Motor neuron (in vitro differentiated cells): ENCODE measurements around the gene ZNF136. TPM values are rescaled to one million over a fixed set of nuclear protein-coding genes. Genes with fewer than 3 reads are reported as not detected.

Source experiments
- ATAC-seq, 8 experiments: fragments of 200-7000 bp; cut with Tn5 transposase; replicated peaks in 6 of 8; 2 replicates each; pipeline ENCODE4 v1.8.0; 2021; ENCODE audit warnings: mild to moderate bottlenecking in 8 of 8, moderate library complexity in 8 of 8
- H3K27ac ChIP-seq, 2 donors: fragments of 250-450 bp; sonication (Bioruptor Pico); 2 replicates each; pipeline ENCODE4 v1.9.0; 2021; ENCODE audit warnings: antibody characterized with exemption in 2 of 2, mild to moderate bottlenecking in 2 of 2, moderate library complexity in 1 of 2
- H3K4me1 ChIP-seq, 2 donors: fragments of 250-450 bp; sonication (Bioruptor Pico); replicated peaks in 1 of 2; 2 replicates each; pipeline ENCODE4 v1.6.1; 2021; ENCODE audit warnings: antibody characterized with exemption in 2 of 2, mild to moderate bottlenecking in 2 of 2, moderate library complexity in 1 of 2
- H3K4me3 ChIP-seq, 5 donors: fragments of 250-450 bp; sonication (Bioruptor Pico); 2 replicates each; pipeline ENCODE4 v1.9.0; 2021; ENCODE audit warnings: antibody characterized with exemption in 5 of 5, mild to moderate bottlenecking in 5 of 5, moderate library complexity in 4 of 5
- WGBS, 10 experiments: fragments of 450-650 bp; shearing (Covaris generic); methylation state at CpG; one replicate each; pipeline ENCODE4 v1.0.0; 2022; 5-methylcytosine and 5-hydroxymethylcytosine counted together
- in situ Hi-C, 9 experiments: fragments of 400-800 bp; cut with MboI; loops; one replicate each; pipeline ENCODE4 v1.15.0; 2021; ENCODE audit warnings: low sequenced_read_pairs in 9 of 9, low pct_unique_long_range_greater_than_20kb in 2 of 9; ENCODE audit not compliant: unreplicated experiment in 9 of 9
- total RNA-seq, 8 experiments: library from RNA; unstranded; fragments of 300-600 nt; gene quantifications; 2 replicates each; pipeline versions ENCODE4 v1.2.3 to v1.2.4, GENCODE V29; 2022

The ZNF136 gene
- 10 to 100 TPM in 4 of 8 experiments, 1 to 10 TPM in 4; 4.7 to 12.4 (median 10.5) TPM for total RNA-seq

- H3K4me1 ChIP-seq: peaks cover 5 to 8% of the 10 kb centered on the region in 2 donors
- H3K4me3 ChIP-seq: peak within 1 kb of the TSS; percentile 67 to 94 (median 84)
- ATAC-seq: peak; percentile 96 to 99 (median 99)
- in situ Hi-C loops: no loop called here
- H3K27ac ChIP-seq: peak within 1 kb of the TSS; percentile 68 to 92
- WGBS, 10 experiments: 0 to 11% (median 1%) methylated on average over 2 to 32 of the region's 57 CpGs
These were observed at the start of gene ZNF136 for GRCh38 chr19:12162882-12163806. ZNF136 (plus strand) TSS chr19:12163096; CDS start chr19:12163204, 108 bp downstream.

- ATAC-seq: no peak
- in situ Hi-C loops: no loop called here
- WGBS, 10 experiments: 51 to 100% (median 90%) methylated on average over 1 to 5 of the region's 5 CpGs
- no peak overlapping the region for H3K27ac ChIP-seq
- H3K4me3 ChIP-seq: no peak overlapping the region
- no peaks in the 10 kb centered on the region for H3K4me1 ChIP-seq
These were observed 49.8 kb upstream of the ZNF136 start for GRCh38 chr19:12113121-12113520.

GRCh38 chr19:12117201-12117970, 45.5 kb upstream of the ZNF136 start:
- H3K27ac ChIP-seq: no peak overlapping the region
- no peaks in the 10 kb centered on the region for H3K4me1 ChIP-seq
- ATAC-seq: no peak
- H3K4me3 ChIP-seq: no peak overlapping the region
- 20 to 100% (median 90%) methylated on average over 1 to 11 of the region's 33 CpGs; no CpG with 5 or more reads in 5 of the 10 experiments for WGBS, 10 experiments
- in situ Hi-C loops: no loop called here

GRCh38 chr19:12126707-12127106, 36.2 kb upstream of the ZNF136 start:
- Histone ChIP-seq H3K27ac (no peak overlapping the region), H3K4me1 (no peaks in the 10 kb centered on the region), H3K4me3 (no peak overlapping the region)
- ATAC-seq: peak in 1 of 8 experiments; percentile 46
- WGBS, 10 experiments: 8 to 90% (median 60%) methylated on average over 1 to 2 of the region's 2 CpGs; no CpG with 5 or more reads in 5 of the 10 experiments
- in situ Hi-C loops: no loop called here

- in situ Hi-C loops: no loop called here
- H3K27ac ChIP-seq: no peak overlapping the region
- no peak for ATAC-seq
- H3K4me1 ChIP-seq: no peaks in the 10 kb centered on the region
- no peak overlapping the region for H3K4me3 ChIP-seq
- WGBS, 10 experiments: 79 to 100% (median 100%) methylated on average over 1 to 3 of the region's 3 CpGs; no CpG with 5 or more reads in 3 of the 10 experiments
These were observed 29.8 kb upstream of the ZNF136 start for GRCh38 chr19:12133069-12133468.

- WGBS, 10 experiments: 61 to 100% (median 86%) methylated on average over 1 to 7 of the region's 7 CpGs; no CpG with 5 or more reads in 5 of the 10 experiments
- Histone ChIP-seq H3K4me1 (peaks cover 6 to 11% of the 10 kb centered on the region in 2 donors), H3K27ac (no peak overlapping the region), H3K4me3 (no peak overlapping the region)
- in situ Hi-C loops: no loop called here
- no peak for ATAC-seq
These were observed 25.5 kb upstream of the ZNF136 start for GRCh38 chr19:12137221-12137940.

GRCh38 chr19:12139269-12139668, 23.6 kb upstream of the ZNF136 start:
- Histone ChIP-seq H3K4me3 (peak overlapping the region; percentile 57 to 91 (median 73)), H3K27ac (peak overlapping the region; percentile 48 to 87), H3K4me1 (peaks cover 6 to 11% of the 10 kb centered on the region in 2 donors)
- ATAC-seq: no peak
- WGBS, 10 experiments: 0 to 35% (median 13%) methylated on average over 2 to 13 of the region's 13 CpGs; no CpG with 5 or more reads in 1 of the 10 experiments
- in situ Hi-C loops: no loop called here

GRCh38 chr19:12139885-12140544, 22.9 kb upstream of the ZNF136 start, which contains the start of gene ZNF20:
ZNF20 (minus strand) TSS chr19:12140350; CDS start chr19:12140182, 168 bp downstream.
- Histone ChIP-seq H3K4me1 (peaks cover 6 to 11% of the 10 kb centered on the region in 2 donors), H3K4me3 (peak within 1 kb of the TSS; percentile 57 to 91 (median 73)), H3K27ac (peak within 1 kb of the TSS; percentile 48 to 87)
- peak; percentile 91 to 98 (median 96) for ATAC-seq
- in situ Hi-C loops: no loop called here
- 0% methylated on average over 3 to 11 of the region's 49 CpGs; no CpG with 5 or more reads in 6 of the 10 experiments for WGBS, 10 experiments

GRCh38 chr19:12140545-12141404, 22.1 kb upstream of the ZNF136 start:
- WGBS, 10 experiments: 0 to 84% (median 15%) methylated on average over 2 to 13 of the region's 17 CpGs; no CpG with 5 or more reads in 2 of the 10 experiments
- Histone ChIP-seq H3K27ac (peak overlapping the region in 1 of 2 donors; percentile 87), H3K4me3 (peak overlapping the region; percentile 57 to 91 (median 73)), H3K4me1 (peaks cover 6 to 11% of the 10 kb centered on the region in 2 donors)
- ATAC-seq: peak; percentile 41 to 69 (median 46)
- in situ Hi-C loops: no loop called here

- peak overlapping the region in 1 of 5 donors; percentile 1 for H3K4me3 ChIP-seq
These were observed 21.5 kb upstream of the ZNF136 start for GRCh38 chr19:12141405-12141736.

GRCh38 chr19:12145348-12145747, 17.5 kb upstream of the ZNF136 start:
- no peak for ATAC-seq
- Histone ChIP-seq H3K4me1 (peaks cover 0 to 7% of the 10 kb centered on the region in 2 donors), H3K4me3 (no peak overlapping the region), H3K27ac (no peak overlapping the region)
- in situ Hi-C loops: no loop called here
- WGBS, 10 experiments: 90 to 100% (median 97%) methylated on average over 2 to 7 of the region's 8 CpGs; no CpG with 5 or more reads in 3 of the 10 experiments

More at GRCh38 chr19:12141405-12141736, 21.5 kb upstream of the ZNF136 start:
- Histone ChIP-seq H3K4me1 (peaks cover 6 to 11% of the 10 kb centered on the region in 2 donors), H3K27ac (no peak overlapping the region)
- ATAC-seq: no peak
- WGBS, 10 experiments: 0 to 100% (median 76%) methylated on average over 1 to 8 of the region's 10 CpGs; no CpG with 5 or more reads in 1 of the 10 experiments
- in situ Hi-C loops: no loop called here
